HG03520 (cell line): Measurements from ENCODE around the gene TMEM243.
"Not testable (repeated sequence)": the region's sequence is repeated elsewhere in the genome, so short reads cannot be mapped to it uniquely, and the experiment has no call there.

ENCODE experiments used
- ATAC-seq: cut with Tn5 transposase; IDR thresholded peaks from one replicate; pipeline ENCODE4 v1.9.1; 2021; ENCODE audit warnings: mild to moderate bottlenecking, moderate library complexity; ENCODE audit not compliant: unreplicated experiment

Gene TMEM243

GRCh38 chr7:87213252-87213651 lies 6.3 kb downstream of the TMEM243 start:
- ATAC-seq: no peak

DNA sequence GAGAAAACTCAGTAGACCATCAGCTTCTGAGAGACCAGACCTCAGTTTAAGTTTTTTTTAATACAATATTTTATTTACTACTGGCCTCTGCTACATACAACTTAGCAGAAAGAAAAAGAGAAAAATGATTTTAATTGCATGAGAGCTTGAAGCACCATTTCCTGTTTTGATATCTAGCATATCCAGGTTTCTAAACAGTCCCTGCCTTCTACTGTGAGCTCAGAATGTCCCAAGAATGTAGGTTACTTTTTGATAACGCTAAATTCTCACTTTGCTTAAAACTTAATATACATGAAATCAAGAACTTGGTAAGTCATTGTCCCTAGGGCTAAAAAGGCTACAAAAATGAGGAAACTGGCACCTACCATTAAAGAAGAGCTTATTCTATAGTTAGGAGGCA lies 7.0 kb downstream of the TMEM243 start:
- no peak for ATAC-seq

DNA sequence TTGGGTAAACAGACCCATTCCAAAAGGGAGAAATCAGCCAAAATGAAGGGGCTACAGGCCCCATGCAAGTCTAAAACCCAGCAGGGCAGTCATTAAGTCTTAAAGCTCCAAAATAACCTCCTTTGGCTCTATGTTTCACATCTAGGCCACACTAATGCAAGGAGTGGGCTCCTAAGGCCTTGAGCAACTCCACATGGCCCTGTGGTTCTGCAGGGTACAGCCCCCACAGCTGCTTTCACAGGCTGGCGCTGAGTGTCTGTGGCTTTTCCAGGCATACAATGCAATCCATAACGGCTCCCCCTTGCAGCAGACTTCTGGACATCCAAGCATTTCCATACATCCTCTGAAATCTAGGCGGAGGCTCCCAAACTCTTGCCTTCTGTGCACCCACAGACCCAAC lies 9.0 kb downstream of the TMEM243 start:
- no peak for ATAC-seq

GRCh38 chr7:87209295-87209924 lies 10.1 kb downstream of the TMEM243 start:
- no peak for ATAC-seq

DNA sequence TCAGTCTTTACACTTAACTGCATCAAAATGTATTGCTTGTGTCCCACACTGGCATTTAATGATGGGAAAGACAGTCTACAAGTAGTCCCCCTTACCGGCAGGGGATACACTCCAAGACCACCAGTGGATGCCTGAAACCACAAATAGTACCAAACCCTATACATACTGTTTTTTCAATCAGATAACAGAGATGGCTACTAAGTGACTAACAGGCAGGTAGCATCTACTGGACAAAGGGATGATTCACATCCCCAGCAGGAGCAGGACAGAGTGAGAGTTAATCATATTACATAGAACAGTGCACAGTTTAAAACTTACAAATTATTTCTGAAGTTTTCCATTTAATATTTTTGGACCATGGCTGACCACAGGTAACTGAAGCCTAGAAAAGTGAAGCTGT lies 13.2 kb downstream of the TMEM243 start:
- ATAC-seq: no peak

DNA sequence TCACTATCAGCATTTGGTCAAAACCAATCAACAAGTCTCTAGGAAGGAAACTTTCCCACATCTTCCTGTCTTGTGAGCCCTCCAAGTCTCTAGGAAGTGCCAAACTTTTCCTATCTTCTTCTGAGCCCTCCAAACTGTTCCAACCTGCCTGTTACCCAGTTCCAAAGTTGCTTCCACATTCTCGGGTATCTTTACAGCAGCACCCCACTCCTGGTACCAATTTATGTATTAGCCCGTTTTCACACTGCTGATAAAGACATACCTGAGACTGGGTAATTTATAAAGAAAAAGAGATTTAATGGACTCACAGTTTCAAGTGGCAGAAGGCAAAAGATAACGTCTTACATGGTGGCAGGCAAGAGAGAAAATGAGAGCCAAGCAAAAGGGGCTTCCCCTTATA lies 13.8 kb downstream of the TMEM243 start:
- ATAC-seq: not testable (repeated sequence)

DNA sequence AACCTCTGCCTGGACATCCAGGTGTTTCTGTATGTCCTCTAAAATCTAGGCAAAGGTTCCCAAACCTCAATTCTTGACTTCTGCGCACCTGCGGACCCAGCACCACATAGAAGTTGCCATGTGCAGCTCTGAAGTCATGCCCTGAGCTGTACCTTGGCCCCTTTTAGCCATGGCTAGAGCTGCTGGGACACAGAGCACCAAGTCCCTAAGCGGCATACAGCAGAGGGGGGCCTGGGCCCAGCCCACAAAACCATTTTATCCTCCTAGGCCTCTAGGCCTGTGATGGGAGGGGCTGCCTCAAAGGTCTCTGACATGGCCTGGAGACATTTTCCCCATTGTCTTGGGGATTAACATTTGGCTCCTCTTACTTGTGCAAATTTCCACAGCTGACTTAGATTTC lies 14.6 kb downstream of the TMEM243 start:
- no peak for ATAC-seq

GRCh38 chr7:87203929-87204328 lies 15.6 kb downstream of the TMEM243 start:
- ATAC-seq: not testable (repeated sequence)

DNA sequence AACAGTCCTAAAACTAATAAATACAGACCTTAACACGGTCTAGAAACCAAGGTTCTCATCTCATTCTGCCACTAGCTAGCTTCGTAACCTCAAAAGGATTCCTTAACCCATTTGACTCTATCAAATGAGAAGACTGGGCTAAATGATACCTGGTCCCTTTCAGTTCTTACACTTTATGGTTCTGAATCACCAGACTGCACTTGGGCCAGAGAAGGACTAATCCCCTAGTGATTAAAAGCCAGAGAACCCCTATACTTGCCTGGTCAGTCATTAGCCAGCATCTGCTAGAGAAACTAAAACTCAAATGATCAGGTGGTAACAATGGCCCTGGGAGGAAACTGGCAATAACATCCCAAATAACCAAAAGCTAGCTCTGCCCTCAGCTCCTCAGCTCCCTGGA lies 16.8 kb downstream of the TMEM243 start:
- peak; percentile 55 for ATAC-seq

DNA sequence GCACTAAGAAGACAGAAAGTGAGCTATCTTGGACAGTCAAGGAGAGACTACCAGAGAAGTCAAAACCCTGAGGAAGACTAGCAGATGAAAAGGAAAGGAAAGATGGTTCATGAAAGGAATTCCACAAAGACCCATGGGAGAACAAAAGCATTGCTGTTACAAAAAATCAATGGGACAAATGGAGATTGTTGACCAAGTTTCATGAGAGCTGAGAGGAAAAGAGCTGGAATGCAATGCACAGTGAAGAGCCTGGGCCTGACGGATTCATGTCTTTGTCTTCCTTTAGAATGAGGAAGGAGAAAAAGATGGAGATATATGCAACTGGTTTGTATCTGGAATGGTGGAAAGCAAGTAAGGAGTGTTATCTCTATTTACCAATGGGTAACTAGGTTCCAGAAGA lies 17.3 kb downstream of the TMEM243 start:
- no peak for ATAC-seq

DNA sequence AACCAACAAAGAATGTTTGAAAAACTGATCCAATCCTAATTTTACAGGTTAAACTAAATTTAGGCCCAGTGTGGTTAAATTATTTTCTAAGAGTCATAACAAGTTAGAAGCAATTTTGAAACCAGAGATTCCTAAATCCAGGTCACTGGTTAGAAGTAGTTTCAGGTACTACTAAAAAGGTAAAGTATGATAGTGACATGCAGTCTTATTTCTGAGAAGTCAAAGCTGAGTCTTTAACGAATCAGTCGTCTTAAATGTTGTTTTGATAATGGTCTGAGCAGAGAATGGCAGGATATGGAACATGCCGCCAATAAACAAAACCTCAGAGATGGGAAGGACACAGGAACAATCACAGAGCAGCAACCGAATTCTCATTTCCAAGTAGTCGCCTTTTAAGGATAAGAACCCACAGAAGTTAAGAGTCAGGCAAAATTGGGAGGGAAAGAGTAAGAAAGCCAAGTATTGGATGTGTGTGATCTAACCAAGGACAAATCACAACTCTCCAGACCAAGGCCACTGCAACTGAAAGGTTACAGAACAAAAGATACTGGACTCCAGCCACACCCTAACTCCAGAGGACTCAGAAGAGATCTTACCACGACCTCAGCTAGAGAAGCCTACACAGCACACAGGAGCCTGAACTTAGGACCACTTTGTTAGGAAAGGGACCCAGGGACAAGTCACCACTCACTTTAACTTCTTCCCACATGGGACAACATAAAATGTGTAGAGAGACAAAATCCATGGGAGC lies 19.7 kb downstream of the TMEM243 start:
- no peak for ATAC-seq

- no peak for ATAC-seq
Measured at GRCh38 chr7:87199241-87199640, 20.3 kb downstream of the TMEM243 start.

DNA sequence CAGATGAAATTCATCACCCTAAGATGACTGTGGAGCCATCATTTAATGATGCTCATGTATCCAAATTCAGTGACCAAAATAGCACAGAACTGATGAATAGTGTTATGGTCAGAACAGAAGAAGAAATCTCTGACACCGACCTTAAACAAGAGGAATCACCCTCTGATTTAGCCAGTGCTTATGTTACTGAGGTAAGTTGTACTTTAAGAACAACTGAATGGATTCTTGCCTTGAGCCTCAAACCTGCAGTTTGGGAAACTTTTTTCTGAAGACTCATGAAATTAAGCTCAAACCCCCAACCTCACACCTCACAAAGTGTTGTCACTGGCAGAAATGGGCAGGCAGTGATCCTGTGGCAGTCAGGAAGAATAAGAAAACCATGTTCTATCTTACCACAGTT lies 25.6 kb downstream of the TMEM243 start:
- ATAC-seq: no peak

- no peak for ATAC-seq
Measured at GRCh38 chr7:87192784-87193487, 26.6 kb downstream of the TMEM243 start.

- no peak for ATAC-seq
Measured at GRCh38 chr7:87190783-87191182, 28.7 kb downstream of the TMEM243 start.

DNA sequence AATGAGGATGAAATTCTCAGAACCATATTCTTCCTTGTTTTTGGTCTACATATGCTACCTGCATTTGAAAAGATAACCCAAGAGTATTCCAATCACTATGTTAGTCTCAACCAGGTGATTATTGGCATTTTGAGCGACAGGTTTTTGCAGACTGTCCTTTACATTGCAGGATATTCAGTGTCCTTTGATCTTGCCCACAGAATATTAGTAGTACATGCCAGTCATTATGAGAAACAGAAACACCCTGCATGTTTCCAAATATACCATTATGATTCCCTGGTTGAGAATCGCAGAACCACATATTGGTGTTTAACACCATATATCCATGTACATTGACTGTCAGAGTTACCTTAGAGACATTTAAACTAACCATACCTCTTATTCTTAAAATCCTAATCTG lies 30.6 kb downstream of the TMEM243 start:
- no peak for ATAC-seq

DNA sequence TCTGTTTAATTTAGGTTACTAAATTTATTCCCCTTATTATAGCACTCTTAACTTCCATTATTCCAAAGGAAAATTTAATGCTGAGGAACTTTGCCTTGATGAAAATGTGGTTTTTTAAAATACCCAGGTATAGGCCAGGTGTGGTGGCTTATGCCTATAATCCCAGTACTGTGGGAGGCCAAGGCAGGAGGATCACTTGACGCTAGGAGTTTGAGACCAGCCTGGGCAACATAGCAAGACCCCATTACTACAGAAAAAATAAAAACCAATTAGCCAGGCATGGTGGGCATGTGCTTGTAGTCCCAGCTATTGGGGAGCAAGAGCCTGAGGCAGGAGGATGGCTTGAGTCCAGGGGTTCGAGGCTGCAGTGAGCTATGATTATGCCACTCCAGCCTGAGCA lies 32.4 kb downstream of the TMEM243 start:
- ATAC-seq: no peak

- ATAC-seq: no peak
Measured at GRCh38 chr7:87179180-87179579, 40.4 kb downstream of the TMEM243 start.

GRCh38 chr7:87178320-87178719 lies 41.2 kb downstream of the TMEM243 start:
- no peak for ATAC-seq

DNA sequence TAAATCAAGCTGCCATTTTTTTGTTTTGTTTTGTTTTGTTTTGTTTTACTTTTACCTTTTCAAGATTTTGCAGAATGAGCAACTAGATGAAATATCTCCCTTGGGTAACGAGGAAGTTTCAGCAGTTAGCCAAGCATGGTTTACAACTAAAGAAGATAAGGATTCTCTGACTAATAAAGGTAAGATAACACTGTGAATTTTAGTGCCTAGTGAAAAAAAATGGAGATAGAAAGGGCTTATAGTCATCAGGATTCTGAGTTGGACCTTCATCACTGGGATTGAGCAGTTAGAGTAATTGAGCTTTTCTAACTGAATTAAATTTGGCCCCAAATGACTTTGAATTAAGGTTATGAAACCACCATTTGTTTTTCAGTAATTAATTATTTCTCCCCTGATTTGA lies 46.1 kb downstream of the TMEM243 start:
- ATAC-seq: no peak

- ATAC-seq: no peak
Measured at GRCh38 chr7:87171282-87171934, 48.1 kb downstream of the TMEM243 start.

DNA sequence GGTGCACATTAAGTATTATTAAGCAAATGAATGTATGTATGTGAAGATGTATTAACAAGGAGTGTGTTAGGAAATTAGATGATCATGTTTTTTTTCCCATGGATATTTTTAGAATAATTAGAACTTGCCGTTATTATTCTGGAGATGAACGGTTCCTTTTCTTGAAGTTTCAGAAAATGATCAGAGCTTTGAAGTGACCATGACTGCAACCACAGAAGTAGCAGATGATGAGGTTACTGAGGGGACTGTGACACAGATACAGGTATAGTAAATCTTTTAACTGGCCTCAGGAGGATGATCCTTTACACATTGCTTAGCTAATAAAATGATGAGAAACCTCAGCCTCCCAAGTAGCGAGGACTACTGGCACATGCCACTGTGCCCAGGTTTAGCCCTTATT lies 48.7 kb downstream of the TMEM243 start:
- no peak for ATAC-seq
